Measurements from ENCODE around the gene RUNDC1.

RUNDC1 gene

GRCh38 chr17:43014020-43014648, 33.8 kb downstream of the RUNDC1 start:
- DNase-seq (ENCODE audit: insufficient read length): no peak
- TF ChIP-seq POLR2AphosphoS5 (IDR thresholded peaks at IDR 0.05; ENCODE audit: low read depth, low read length): no peak
- TF ChIP-seq TAF1 (IDR thresholded peaks at IDR 0.05; ENCODE audit: borderline replicate concordance, low read depth, low read length): no peak
- no peak for TF ChIP-seq POLR2A (IDR thresholded peaks at IDR 0.05; ENCODE audit: low read depth, low read length)
- no peak for FAIRE-seq

GRCh38 chr17:43014649-43015542, 34.5 kb downstream of the RUNDC1 start:
- TF ChIP-seq POLR2A (IDR thresholded peaks at IDR 0.05; ENCODE audit: low read depth, low read length) (no peak; the same call in 1 of the 2 replicates), POLR2AphosphoS5 (IDR thresholded peaks at IDR 0.05; ENCODE audit: low read depth, low read length) (no peak), TAF1 (IDR thresholded peaks at IDR 0.05; ENCODE audit: borderline replicate concordance, low read depth, low read length) (no peak)
- no peak for FAIRE-seq
- DNase-seq (ENCODE audit: insufficient read length): no peak

- DNase-seq (ENCODE audit: insufficient read length) (no peak), FAIRE-seq (no peak)
- TF ChIP-seq TAF1 (IDR thresholded peaks at IDR 0.05; ENCODE audit: borderline replicate concordance, low read depth, low read length) (no peak), POLR2AphosphoS5 (IDR thresholded peaks at IDR 0.05; ENCODE audit: low read depth, low read length) (no peak), POLR2A (IDR thresholded peaks at IDR 0.05; ENCODE audit: low read depth, low read length) (no peak)
Measured at GRCh38 chr17:43015579-43015978, 35.2 kb downstream of the RUNDC1 start.

GRCh38 chr17:43016216-43016615, 35.9 kb downstream of the RUNDC1 start:
- TF ChIP-seq TAF1 (IDR thresholded peaks at IDR 0.05; ENCODE audit: borderline replicate concordance, low read depth, low read length): no peak
- TF ChIP-seq POLR2A (IDR thresholded peaks at IDR 0.05; ENCODE audit: low read depth, low read length): no peak
- peak; percentile 74 for TF ChIP-seq POLR2AphosphoS5 (IDR thresholded peaks at IDR 0.05; ENCODE audit: low read depth, low read length)
- FAIRE-seq (no peak), DNase-seq (ENCODE audit: insufficient read length) (no peak)

GRCh38 chr17:43018008-43018853, 37.9 kb downstream of the RUNDC1 start:
- TF ChIP-seq TAF1 (IDR thresholded peaks at IDR 0.05; ENCODE audit: borderline replicate concordance, low read depth, low read length) (no peak), POLR2A (IDR thresholded peaks at IDR 0.05; ENCODE audit: low read depth, low read length) (peak; percentile 9; the same call in 1 of the 2 replicates)
- FAIRE-seq (peak; percentile 58), DNase-seq (ENCODE audit: insufficient read length) (no peak)

- no peak for DNase-seq (ENCODE audit: insufficient read length)
- no peak for FAIRE-seq
- TF ChIP-seq TAF1 (IDR thresholded peaks at IDR 0.05; ENCODE audit: borderline replicate concordance, low read depth, low read length) (no peak), POLR2AphosphoS5 (IDR thresholded peaks at IDR 0.05; ENCODE audit: low read depth, low read length) (no peak), POLR2A (IDR thresholded peaks at IDR 0.05; ENCODE audit: low read depth, low read length) (no peak)
Measured at GRCh38 chr17:43018932-43019331, 38.6 kb downstream of the RUNDC1 start.

- TF ChIP-seq POLR2AphosphoS5 (IDR thresholded peaks at IDR 0.05; ENCODE audit: low read depth, low read length) (no peak), TAF1 (IDR thresholded peaks at IDR 0.05; ENCODE audit: borderline replicate concordance, low read depth, low read length) (no peak), POLR2A (IDR thresholded peaks at IDR 0.05; ENCODE audit: low read depth, low read length) (no peak)
- DNase-seq (ENCODE audit: insufficient read length) (no peak), FAIRE-seq (no peak)
Measured at GRCh38 chr17:43019418-43019817, 39.1 kb downstream of the RUNDC1 start.

- FAIRE-seq (no peak), DNase-seq (ENCODE audit: insufficient read length) (no peak)
- no peak for TF ChIP-seq POLR2A (IDR thresholded peaks at IDR 0.05; ENCODE audit: low read depth, low read length)
- TF ChIP-seq TAF1 (IDR thresholded peaks at IDR 0.05; ENCODE audit: borderline replicate concordance, low read depth, low read length): no peak
- TF ChIP-seq POLR2AphosphoS5 (IDR thresholded peaks at IDR 0.05; ENCODE audit: low read depth, low read length): no peak
Measured at GRCh38 chr17:43020030-43020621, 39.8 kb downstream of the RUNDC1 start.

GRCh38 chr17:43020789-43021740, 40.7 kb downstream of the RUNDC1 start:
- no peak for FAIRE-seq
- TF ChIP-seq TAF1 (IDR thresholded peaks at IDR 0.05; ENCODE audit: borderline replicate concordance, low read depth, low read length): no peak
- TF ChIP-seq POLR2A (IDR thresholded peaks at IDR 0.05; ENCODE audit: low read depth, low read length): no peak
- TF ChIP-seq POLR2AphosphoS5 (IDR thresholded peaks at IDR 0.05; ENCODE audit: low read depth, low read length): no peak
- DNase-seq (ENCODE audit: insufficient read length): peak; percentile 37
